Liver (tissue), 9 donors: ENCODE measurements around the gene IFI27. TPM values are rescaled to one million over a fixed set of nuclear protein-coding genes. Genes with fewer than 3 reads are reported as not detected.

ENCODE experiments used
- DNase-seq: peaks from one replicate; pipeline ENCODE4 v3.0.0-alpha.2; 2017; ENCODE audit warnings: low spot score
- H3K27ac ChIP-seq, 2 donors: one replicate each; pipeline ENCODE4 v1.7.0; 2013; ENCODE audit warnings: inconsistent platforms in 2 of 2, low read length in 2 of 2, control low read depth in 1 of 2, low read depth in 1 of 2, mild to moderate bottlenecking in 1 of 2
- H3K27me3 ChIP-seq, 4 donors: one replicate each; pipeline versions ENCODE4 v1.6.1 to v1.7.0; 2013; ENCODE audit warnings: low read length in 3 of 4, inconsistent platforms in 1 of 4, mild to moderate bottlenecking in 1 of 4, moderate library complexity in 1 of 4; ENCODE audit not compliant: control insufficient read depth in 4 of 4, insufficient read depth in 4 of 4
- H3K36me3 ChIP-seq, 4 donors: one replicate each; pipeline versions ENCODE4 v1.6.1 to v1.7.0; 2013; ENCODE audit warnings: low read length in 3 of 4, mild to moderate bottlenecking in 3 of 4, low read depth in 1 of 4, moderate library complexity in 1 of 4; ENCODE audit not compliant: control insufficient read depth in 4 of 4, insufficient read depth in 3 of 4
- H3K4me1 ChIP-seq, 4 donors: one replicate each; pipeline versions ENCODE4 v1.6.1 to v1.7.0; 2013; ENCODE audit warnings: low read length in 3 of 4, mild to moderate bottlenecking in 3 of 4, moderate library complexity in 1 of 4; ENCODE audit not compliant: control insufficient read depth in 4 of 4, insufficient read depth in 4 of 4
- H3K4me3 ChIP-seq, 3 donors: one replicate each; pipeline versions ENCODE4 v1.6.1 to v1.7.0; 2013; ENCODE audit warnings: low read length in 3 of 3, control low read depth in 1 of 3, low read depth in 1 of 3, mild to moderate bottlenecking in 1 of 3
- H3K9ac ChIP-seq, 2 donors: one replicate each; pipeline ENCODE4 v1.7.0; 2013; ENCODE audit warnings: low read length in 2 of 2, mild to moderate bottlenecking in 2 of 2, moderate library complexity in 2 of 2, control low read depth in 1 of 2, low read depth in 1 of 2
- H3K9me3 ChIP-seq, 4 donors: one replicate each; pipeline versions ENCODE4 v1.6.1 to v1.7.0; 2013; ENCODE audit warnings: low read length in 3 of 4; ENCODE audit not compliant: control insufficient read depth in 4 of 4
- EGR1 ChIP-seq, 2 donors: IDR thresholded peaks; 2 replicates each; pipeline ENCODE4 v1.6.1; 2016 to 2018; ENCODE audit warnings: antibody characterized with exemption in 2 of 2, low read depth in 2 of 2
- FOXA2 ChIP-seq: IDR thresholded peaks from 2 replicates; pipeline ENCODE4 v1.6.1; 2016; ENCODE audit warnings: antibody characterized with exemption
- GABPA ChIP-seq, 2 donors: IDR thresholded peaks in 1 of 2; conservative IDR thresholded peaks in 1 of 2; 2 replicates each; pipeline ENCODE4 v1.6.1; 2016; ENCODE audit warnings: antibody characterized with exemption in 2 of 2, mild to moderate bottlenecking in 1 of 2, moderate library complexity in 1 of 2
- JUND ChIP-seq, 2 donors: IDR thresholded peaks; 2 replicates each; pipeline ENCODE4 v1.6.1; 2016; ENCODE audit warnings: antibody characterized with exemption in 2 of 2
- MAX ChIP-seq: IDR thresholded peaks from 2 replicates; pipeline ENCODE4 v1.6.1; 2016; ENCODE audit warnings: antibody characterized with exemption
- RAD21 ChIP-seq, 2 donors: IDR thresholded peaks; 2 replicates each; pipeline ENCODE4 v1.6.1; 2016; ENCODE audit warnings: antibody characterized with exemption in 2 of 2, mild to moderate bottlenecking in 2 of 2
- RXRA ChIP-seq, 2 donors: IDR thresholded peaks; 2 replicates each; pipeline ENCODE4 v1.6.1; 2017 to 2018; ENCODE audit warnings: antibody characterized with exemption in 2 of 2, mild to moderate bottlenecking in 1 of 2
- SP1 ChIP-seq: IDR thresholded peaks from 2 replicates; pipeline ENCODE4 v1.6.1; 2018; ENCODE audit warnings: antibody characterized with exemption, mild to moderate bottlenecking
- WGBS: extraction: QIAGEN DNeasy Blood & Tissue Kit; methylation state at CpG from one replicate; pipeline ENCODE4 v1.1.7; 2013; 5-methylcytosine and 5-hydroxymethylcytosine counted together
- polyA plus RNA-seq, 2 donors: library from polyadenylated mRNA; stranded (reverse) in 1 of 2; unstranded in 1 of 2; fragments of 200-250 nt in 1 of 2; fragments of >200 nt in 1 of 2; fragmentation: Nextera tagmentation in 1 of 2; extraction: Ambion mirVana in 1 of 2; gene quantifications; one replicate each; pipeline versions ENCODE4 v1.2.1 to v1.2.3, GENCODE V29; 2013 to 2015
- total RNA-seq, 2 donors: library from RNA; depleted of rRNA; stranded (reverse); fragments of >200 nt; gene quantifications; one replicate each; pipeline ENCODE4 v1.2.3, GENCODE V29; 2014
- TF ChIP-seq, protein P1 (sequence below): fragments of 150-350 bp; IDR thresholded peaks from 2 replicates; pipeline ENCODE4 v1.5.1; 2017; ENCODE audit warnings: improper control_type of control experiment, low read depth, low read length; ENCODE audit not compliant: missing input control
- TF ChIP-seq, protein P2 (sequence below): IDR thresholded peaks from 2 replicates; pipeline ENCODE4 v1.6.1; 2016; ENCODE audit warnings: antibody characterized with exemption, mild to moderate bottlenecking
- donor health status: healthy.
- donor health status: healthy.
- donor health status: healthy.
- donor health status: healthy.
- donor health status: healthy.

IFI27 gene
- total and polyA plus RNA-seq, 4 donors: 12.7 to 170 (median 42.2) TPM

- no peak overlapping the region for H3K27ac ChIP-seq
- H3K4me1 ChIP-seq: peaks cover 0 to 8% (median 5%) of the 10 kb centered on the region in 4 donors
- no peaks in the 10 kb centered on the region for H3K9me3 ChIP-seq
- no peak for TF ChIP-seq MAX
- no peak for TF ChIP-seq SP1
- TF ChIP-seq, protein P1, sequence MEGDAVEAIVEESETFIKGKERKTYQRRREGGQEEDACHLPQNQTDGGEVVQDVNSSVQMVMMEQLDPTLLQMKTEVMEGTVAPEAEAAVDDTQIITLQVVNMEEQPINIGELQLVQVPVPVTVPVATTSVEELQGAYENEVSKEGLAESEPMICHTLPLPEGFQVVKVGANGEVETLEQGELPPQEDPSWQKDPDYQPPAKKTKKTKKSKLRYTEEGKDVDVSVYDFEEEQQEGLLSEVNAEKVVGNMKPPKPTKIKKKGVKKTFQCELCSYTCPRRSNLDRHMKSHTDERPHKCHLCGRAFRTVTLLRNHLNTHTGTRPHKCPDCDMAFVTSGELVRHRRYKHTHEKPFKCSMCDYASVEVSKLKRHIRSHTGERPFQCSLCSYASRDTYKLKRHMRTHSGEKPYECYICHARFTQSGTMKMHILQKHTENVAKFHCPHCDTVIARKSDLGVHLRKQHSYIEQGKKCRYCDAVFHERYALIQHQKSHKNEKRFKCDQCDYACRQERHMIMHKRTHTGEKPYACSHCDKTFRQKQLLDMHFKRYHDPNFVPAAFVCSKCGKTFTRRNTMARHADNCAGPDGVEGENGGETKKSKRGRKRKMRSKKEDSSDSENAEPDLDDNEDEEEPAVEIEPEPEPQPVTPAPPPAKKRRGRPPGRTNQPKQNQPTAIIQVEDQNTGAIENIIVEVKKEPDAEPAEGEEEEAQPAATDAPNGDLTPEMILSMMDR: no peak
- no peak for TF ChIP-seq FOXA2
- no peak for TF ChIP-seq EGR1 (IDR thresholded peaks at IDR 0.05; ENCODE audit: low read depth in 2 of 2)
- TF ChIP-seq RXRA (IDR thresholded peaks at IDR 0.05): no peak
- TF ChIP-seq, protein P2, sequence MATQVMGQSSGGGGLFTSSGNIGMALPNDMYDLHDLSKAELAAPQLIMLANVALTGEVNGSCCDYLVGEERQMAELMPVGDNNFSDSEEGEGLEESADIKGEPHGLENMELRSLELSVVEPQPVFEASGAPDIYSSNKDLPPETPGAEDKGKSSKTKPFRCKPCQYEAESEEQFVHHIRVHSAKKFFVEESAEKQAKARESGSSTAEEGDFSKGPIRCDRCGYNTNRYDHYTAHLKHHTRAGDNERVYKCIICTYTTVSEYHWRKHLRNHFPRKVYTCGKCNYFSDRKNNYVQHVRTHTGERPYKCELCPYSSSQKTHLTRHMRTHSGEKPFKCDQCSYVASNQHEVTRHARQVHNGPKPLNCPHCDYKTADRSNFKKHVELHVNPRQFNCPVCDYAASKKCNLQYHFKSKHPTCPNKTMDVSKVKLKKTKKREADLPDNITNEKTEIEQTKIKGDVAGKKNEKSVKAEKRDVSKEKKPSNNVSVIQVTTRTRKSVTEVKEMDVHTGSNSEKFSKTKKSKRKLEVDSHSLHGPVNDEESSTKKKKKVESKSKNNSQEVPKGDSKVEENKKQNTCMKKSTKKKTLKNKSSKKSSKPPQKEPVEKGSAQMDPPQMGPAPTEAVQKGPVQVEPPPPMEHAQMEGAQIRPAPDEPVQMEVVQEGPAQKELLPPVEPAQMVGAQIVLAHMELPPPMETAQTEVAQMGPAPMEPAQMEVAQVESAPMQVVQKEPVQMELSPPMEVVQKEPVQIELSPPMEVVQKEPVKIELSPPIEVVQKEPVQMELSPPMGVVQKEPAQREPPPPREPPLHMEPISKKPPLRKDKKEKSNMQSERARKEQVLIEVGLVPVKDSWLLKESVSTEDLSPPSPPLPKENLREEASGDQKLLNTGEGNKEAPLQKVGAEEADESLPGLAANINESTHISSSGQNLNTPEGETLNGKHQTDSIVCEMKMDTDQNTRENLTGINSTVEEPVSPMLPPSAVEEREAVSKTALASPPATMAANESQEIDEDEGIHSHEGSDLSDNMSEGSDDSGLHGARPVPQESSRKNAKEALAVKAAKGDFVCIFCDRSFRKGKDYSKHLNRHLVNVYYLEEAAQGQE: no peak
- TF ChIP-seq JUND (IDR thresholded peaks at IDR 0.05): no peak
- DNase-seq: no peak
- H3K27me3 ChIP-seq: no peaks in the 10 kb centered on the region
- no peak overlapping the region for H3K4me3 ChIP-seq
- no peak overlapping the region for H3K9ac ChIP-seq
- WGBS: 91% methylated on average over 14 of the region's 14 CpGs
- no peaks in the 10 kb centered on the region for H3K36me3 ChIP-seq
Observed at GRCh38 chr14:94128216-94128839, 17.8 kb downstream of the IFI27 start.

GRCh38 chr14:94129111-94129757 lies 18.7 kb downstream of the IFI27 start, which contains the start of gene IFI27L2:
TSS of gene IFI27L2 (minus strand) at chr14:94129604. CDS start at chr14:94129564, 40 bp downstream.
- H3K27ac ChIP-seq: peak within 1 kb of the TSS; percentile 53 to 54
- TF ChIP-seq, protein P1: peak; percentile 8
- TF ChIP-seq RAD21 (IDR thresholded peaks at IDR 0.05): peak in 1 of 2 donors; percentile 5
- no peak for TF ChIP-seq GABPA (IDR thresholded peaks at IDR 0.05 in 1 of 2, conservative IDR thresholded peaks at IDR 0.05 in 1 of 2)
- H3K27me3 ChIP-seq: no peaks in the 10 kb centered on the region
- DNase-seq: peak; percentile 69
- peaks cover 0 to 8% (median 5%) of the 10 kb centered on the region in 4 donors for H3K4me1 ChIP-seq
- WGBS: 8% methylated on average over 27 of the region's 27 CpGs
- no peaks in the 10 kb centered on the region for H3K9me3 ChIP-seq
- peak within 1 kb of the TSS in 2 of 3 donors; percentile 46 to 55 for H3K4me3 ChIP-seq
- H3K36me3 ChIP-seq: no peaks in the 10 kb centered on the region
- H3K9ac ChIP-seq: peak within 1 kb of the TSS; percentile 11 to 25
